Stimulated activated CD4-positive, alpha-beta T cell treated with anti-CD3 and anti-CD28 coated beads, Interleukin-4, amount 100 ng/mL, for 4 hours (primary cell): Measurements from ENCODE around the gene LRPPRC.

Experiments
- DNase-seq, 2 experiments: peaks; one replicate each; pipeline ENCODE4 v3.0.0-alpha.2; 2020

Gene LRPPRC

DNA sequence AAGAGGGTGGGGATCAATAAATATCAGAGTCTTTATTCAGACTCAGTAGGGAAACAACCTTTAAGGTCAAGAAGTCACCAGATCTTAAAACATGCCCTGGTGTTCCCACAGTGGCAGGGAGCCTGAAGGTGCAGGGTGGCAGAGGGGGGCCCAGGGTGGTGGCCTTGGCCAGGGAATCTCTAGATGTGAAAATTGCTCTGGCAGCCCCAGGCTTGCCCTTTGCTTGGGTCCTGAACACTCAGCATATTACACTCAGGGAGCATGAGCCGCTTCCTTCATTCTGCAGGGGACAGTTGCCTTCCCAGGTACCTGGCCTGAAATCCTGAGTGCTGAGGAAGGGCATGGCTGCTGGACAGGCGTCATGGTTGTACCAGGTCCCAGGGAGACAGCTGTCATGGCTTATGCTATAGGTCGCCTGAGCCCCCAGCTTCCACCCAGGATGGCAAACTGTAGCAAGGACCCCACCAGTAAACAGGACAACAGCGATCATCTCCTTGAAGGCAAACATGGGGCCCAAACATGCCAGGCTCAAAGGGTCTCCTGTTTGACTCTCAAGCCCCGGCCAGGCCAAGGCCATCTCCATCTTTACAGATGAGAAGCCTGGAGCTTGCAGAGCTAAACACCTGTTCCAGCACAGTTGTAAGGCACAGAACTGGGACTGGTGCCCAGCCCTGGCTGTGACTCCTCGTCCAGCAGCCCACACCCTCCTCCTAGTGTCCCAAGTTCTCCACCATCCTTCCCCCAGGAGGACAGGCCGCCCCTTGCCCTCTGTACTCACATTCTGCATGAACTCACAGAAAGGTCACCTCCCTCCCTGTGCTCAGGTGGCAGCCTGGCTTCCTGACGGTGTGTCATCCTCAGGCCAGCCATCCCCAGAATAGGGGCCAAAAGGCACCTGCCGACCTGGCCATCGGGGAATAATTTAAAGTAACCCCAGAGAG lies 142.4 kb downstream of the LRPPRC start:
- DNase-seq: no peak

DNA sequence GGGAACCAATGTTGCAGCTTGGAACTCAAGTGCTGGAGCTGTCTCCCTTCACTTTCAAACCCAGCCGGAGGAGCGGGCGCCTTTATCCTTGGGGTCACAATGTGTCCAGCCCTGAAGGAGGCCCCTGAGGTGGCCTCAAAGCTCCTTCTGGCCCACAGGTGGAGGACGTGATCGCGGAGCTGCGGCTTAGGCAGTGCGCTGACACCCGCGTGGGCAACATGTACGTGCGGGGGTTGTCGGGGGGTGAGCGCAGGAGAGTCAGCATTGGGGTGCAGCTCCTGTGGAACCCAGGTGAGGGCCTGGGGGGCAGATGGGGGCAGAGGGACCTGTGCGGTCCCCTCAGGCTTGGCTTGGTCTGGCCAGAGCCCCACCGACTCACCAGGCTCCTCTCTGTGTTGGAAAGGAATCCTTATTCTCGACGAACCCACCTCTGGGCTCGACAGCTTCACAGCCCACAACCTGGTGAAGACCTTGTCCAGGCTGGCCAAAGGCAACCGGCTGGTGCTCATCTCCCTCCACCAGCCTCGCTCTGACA lies 143.5 kb downstream of the LRPPRC start:
- no peak for DNase-seq

DNA sequence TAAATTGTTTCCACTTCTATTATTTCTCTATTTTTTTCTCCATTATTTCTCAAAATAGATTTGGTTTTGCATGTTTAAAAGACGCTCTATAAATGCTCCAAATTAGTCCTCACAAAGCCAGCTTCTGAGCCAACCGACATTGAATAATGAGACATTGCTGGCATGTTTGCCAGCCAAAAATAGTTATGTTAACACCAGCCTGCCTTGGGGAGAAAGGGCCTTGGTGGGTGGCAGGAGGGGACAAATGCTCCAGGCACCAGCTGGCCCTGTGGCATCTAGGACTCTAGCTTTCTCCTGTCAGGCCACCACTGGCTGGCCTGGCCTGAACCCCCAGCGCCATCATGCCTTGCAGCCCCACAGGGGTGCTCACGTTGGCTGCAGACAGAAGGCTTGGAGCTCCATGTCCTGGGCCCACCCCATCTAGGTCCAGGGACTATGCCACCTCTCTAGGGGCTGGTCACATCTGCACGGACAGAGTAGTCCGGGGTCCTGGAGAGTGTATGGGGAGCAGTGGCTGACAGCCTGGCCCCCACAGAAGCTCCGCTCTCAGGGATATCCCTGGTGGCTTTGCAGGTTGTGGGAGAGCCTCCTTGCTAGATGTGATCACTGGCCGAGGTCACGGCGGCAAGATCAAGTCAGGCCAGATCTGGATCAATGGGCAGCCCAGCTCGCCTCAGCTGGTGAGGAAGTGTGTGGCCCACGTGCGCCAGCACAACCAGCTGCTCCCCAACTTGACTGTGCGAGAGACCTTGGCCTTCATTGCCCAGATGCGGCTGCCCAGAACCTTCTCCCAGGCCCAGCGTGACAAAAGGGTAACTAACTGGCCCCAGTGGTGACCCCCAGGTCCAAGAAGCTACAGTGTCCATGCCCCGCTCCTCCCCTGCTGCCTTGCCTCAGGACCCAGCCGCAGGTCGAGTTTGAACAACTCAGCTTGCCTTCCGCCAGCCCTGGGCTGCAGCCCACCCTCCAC lies 144.5 kb downstream of the LRPPRC start:
- no peak for DNase-seq

DNA sequence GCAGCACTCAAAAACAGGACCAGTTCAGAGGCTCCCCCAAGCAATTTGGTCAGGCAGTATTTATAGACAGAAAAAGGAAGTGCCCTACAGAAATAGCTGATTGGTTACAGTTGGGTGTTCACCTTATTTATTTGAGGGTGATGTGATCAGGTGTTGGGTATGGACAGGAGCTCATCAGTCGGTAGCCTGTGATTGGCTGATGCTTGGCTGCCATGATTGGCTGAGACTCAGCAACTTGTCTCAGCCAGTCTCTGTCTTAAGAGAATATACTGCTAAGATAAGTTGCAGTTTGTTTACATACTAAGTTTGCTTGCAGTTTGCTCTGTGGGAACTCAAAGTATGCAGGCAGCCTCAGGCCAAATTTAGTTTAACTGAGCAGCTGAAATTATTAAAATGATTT lies 147.6 kb downstream of the LRPPRC start:
- DNase-seq: no peak

DNA sequence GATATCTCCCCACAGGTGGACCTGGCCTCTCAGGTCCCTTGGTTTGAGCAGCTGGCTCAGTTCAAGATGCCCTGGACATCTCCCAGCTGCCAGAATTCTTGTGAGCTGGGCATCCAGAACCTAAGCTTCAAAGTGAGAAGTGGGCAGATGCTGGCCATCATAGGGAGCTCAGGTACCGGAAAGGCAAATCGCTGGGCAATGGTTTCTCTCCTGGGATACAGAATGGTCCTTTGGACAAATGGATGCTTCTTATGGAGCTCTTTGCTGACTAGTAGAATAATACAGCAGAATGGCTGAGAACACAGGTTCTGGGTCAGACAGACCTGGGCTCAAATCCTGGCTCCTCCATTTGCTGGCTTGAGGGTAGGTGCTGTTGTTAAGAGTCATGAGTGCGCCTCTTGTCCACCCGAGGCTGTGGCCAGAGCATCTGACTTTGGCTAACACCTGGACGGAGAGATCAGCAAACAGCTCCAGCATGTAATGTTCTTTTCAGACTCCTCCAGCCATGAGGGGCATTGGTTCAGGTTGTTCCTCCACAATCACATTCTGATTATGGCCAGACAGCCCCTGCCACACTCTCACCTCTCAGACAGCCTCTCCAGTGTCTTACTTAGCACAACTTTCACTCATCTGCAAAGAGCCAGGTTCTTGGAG lies 149.5 kb downstream of the LRPPRC start:
- DNase-seq: no peak

DNA sequence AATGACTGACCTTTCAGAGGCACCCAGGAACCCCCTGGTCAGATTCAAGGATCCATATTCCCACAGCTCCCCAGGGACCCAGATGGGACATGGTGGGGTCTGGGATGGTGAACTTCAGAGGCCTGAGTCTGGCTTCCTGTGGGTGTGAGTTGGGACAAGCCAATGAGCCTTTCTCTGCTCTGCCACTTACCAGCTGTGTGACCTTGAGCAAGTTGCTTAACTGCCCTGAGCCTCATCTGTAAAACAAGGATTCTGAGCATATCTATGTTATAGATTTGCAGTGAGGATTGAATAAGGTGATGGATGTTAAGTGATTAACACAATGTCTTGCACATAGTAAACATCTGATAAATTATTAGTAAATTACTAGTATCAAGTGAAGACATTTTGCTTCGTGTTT lies 150.6 kb downstream of the LRPPRC start:
- DNase-seq: no peak

DNA sequence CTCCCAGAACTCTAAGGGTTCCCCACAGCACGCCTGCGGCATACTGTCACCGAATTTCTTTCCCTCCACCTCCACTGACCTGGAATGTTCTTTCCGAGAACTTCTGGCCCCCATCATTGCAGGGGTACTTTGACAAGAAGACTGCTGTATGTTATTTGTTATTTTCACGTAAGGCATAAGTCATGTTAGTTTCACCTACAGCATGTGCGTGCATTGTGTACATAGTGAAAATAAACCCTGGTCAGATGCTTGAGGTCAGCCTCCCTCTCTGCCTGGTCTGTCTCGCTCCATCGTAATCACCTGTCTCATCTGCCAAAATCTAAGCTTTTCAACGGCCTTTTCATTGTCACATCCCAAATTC lies 152.9 kb downstream of the LRPPRC start:
- DNase-seq: no peak

DNA sequence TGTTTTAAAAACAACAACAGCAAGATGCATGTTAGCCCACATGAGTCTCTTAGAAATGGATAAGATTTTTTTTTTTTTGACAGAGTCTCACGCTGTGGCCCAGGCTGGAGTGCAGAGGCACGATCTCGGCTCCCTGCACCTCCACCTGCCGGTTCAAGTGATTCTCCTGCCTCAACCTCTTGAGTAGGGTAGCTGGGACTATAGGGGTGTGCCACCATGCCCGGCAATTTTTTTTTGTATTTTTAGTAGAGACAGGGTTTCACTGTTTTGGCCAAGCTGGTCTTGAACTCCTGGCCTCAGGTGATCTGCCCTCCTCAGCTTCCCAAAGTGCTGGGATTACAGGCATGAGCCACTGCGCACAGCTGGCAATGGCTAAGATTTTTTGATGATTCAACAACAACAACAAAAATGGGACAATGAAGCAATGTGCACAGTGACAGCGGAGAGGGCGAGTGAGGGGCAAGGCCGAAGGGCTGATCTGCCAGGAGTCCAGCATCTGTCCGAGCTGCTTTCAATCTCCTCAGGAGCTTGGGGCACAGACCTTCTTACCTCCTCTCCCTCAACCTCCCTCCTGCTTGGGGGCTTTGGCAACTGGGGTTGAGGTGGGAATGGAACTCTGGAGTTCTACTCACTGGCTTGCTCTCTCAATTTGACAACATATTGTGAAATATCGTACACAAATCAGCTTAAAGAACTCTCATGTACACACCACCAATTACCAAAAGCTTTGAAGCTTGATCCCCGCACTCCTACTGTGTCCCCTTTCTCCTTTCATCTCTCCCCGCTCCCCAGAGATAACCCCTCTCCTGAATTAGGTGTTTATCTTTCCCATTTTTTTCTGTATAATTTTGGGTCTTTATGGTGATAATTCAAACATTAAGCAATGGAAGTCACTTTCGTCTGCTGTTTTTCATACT lies 153.6 kb downstream of the LRPPRC start:
- no peak for DNase-seq

DNA sequence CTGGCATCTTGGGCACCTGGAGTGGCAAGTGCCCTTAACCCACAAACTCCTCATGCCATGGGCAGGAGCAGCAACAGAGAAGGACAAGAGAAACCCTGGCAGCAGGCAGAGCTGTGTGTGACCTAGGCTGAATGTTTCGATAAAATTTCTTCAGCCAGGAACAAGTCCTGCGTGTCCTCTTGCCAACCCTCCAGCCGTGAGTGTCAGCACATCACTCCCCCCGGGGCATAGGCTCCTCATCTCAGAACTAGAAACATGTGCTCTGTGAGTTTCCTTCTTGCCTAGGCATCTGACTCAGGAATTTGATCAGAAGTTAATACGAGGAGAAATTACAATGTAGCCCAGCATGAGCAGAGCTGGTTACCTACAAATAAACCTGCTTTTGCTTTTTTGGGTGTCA lies 154.8 kb downstream of the LRPPRC start:
- DNase-seq: no peak

DNA sequence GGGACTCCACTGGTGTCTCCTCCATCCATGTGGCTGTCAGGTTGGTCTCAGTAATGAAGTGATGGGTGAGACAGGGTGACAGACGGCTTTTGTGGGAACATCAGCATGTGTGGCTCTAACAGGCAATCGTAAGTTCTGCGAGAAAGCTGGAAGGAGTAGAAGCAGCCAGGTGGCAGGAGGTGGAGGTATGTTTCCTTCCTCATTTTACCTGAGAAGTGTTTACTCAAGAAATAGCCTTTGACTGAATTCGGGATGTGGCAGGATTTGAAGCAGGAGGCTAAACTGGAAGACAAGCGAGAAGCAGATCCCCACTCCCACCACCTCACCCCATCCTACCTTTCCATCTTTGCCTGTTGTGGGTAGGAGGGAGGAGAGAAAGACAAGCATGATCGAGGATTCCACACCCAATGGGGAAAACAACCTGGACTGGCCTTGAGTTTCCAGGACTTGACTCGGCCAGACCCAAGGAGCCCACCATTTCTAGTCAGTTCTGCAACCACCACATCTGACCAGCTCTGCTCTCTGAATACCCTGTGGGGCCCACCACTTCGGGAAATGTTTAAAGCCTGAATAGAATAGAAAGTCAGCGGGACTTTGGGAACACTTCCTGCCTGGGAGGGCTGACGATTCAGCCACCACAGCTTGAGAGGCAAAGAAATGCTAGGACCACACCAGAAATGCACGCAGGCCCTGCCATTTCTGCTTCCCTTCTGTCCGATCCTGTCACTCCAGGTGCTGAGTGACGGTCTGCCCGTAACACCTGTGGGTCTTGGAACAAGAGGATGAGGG lies 155.8 kb downstream of the LRPPRC start:
- DNase-seq: no peak

DNA sequence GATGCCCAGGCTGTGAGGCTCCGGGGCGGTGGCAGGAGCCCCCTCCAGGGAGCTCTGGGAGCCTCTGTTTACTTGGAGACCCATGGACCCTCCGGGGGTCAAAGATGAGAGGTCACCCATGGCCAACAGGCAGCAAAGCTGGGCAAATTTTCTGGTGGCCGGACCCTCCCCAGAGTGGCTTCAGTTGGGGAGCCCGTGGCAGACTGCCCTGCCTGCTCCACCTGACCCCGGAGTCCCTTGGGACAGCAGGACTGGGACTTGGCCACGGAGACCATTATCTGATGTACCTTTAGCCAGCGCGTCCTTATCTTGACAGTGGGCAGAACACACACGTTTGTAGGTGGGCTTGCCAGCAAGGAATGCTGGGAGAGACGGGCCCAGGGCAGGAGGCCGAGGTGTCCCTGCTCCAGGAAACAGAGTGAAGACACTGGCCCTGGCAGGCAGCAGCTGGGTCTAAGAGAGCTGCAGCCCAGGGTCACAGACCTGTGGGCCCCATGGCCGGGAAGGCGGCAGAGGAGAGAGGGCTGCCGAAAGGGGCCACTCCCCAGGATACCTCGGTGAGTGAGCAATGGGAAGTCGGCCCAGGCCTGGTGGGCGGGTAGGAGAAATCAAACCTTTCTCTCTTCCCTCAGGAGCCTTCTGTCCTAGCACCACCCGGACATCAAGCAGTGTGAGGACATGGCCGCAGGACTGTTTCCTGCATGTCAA lies 157.1 kb downstream of the LRPPRC start, which contains the start of the genes ABCG5 and ABCG8:
Gene ABCG5, minus strand, starts transcription at position 280 of the 708 bp plus-strand sequence. Its CDS starts 160 bp downstream, at position 120.
Gene ABCG8, plus strand, starts transcription at position 412 of the 708 bp plus-strand sequence. Its CDS starts 83 bp downstream, at position 495.
- DNase-seq: no peak

DNA sequence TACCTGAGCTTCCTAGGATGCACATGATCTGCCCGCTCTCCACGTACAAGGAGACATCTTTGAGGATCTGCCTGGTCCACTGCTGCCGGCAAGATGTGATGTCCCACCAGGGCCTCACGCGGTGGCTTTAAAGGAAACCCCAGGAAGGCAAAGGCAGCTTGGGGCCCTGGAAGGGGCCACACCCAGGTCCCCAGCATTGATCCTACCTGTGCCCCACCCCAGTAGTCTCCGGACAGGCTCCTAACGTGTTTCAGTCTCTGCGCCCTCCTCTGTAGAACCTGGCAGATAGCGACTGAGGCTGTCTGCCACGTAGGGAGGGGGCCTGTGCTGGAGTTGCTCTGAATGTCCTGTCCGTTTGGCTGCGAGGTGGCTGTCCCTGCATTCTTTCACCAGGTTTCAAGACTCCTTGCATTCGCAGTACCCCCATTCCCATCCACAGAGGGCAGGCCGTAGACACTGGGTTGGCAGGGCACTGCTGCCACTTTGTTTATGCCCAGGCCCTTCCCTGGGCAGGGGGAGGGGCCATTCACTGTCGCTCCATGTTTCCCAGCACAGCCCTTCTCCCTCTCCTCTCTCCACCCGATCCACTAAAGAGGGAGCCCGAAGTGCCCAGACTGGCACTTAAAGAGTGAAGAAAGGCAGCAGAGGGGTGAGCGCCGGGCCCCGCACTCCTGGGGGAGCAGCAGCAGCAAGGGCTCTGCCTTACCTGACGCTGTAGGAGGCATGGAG lies 157.8 kb downstream of the LRPPRC start:
- DNase-seq: no peak

DNA sequence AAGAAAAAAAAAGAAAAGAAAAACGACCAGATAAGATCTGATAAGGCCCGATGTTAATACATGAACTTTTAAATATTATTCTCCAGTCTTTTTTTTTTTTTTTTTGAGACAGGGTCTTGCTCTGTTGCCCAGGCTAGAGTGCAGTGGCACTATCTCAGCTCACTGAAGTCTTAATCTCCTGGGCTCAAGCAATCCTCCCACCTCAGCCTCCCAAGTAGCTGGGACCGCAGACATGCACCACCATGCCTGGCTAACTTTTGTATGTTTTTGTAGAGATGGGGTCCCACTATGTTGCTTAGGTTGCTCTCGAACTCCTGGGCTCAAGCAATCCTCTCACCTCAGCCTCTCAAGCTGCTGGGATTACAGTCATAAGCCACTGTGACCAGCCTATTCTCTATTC lies 158.8 kb downstream of the LRPPRC start:
- DNase-seq: no peak
